ENCODE data around the gene TMEM115.
A peak's percentile ranks its signal among the peaks of the same experiment; 100 is the strongest.

TMEM115 gene

GRCh38 chr3:50331364-50331907 is 27.9 kb downstream of the TMEM115 start:
- DNase-seq (ENCODE audit: low spot score), result no peak

GRCh38 chr3:50330330-50330729 is 29.0 kb downstream of the TMEM115 start:
- DNase-seq (ENCODE audit: low spot score), result no peak

- DNase-seq (ENCODE audit: low spot score), result peak; percentile 95
Measured at GRCh38 chr3:50327943-50328691, 31.2 kb downstream of the TMEM115 start, which contains the start of gene TUSC2. TUSC2 (minus strand) TSS chr3:50328223; CDS start chr3:50328099, 124 bp downstream.

GRCh38 chr3:50327129-50327528 is 32.2 kb downstream of the TMEM115 start:
- no peak for DNase-seq (ENCODE audit: low spot score)

- no peak for DNase-seq (ENCODE audit: low spot score)
Measured at GRCh38 chr3:50326182-50326541, 33.2 kb downstream of the TMEM115 start.

GRCh38 chr3:50325497-50326181 is 33.7 kb downstream of the TMEM115 start:
- no peak for DNase-seq (ENCODE audit: low spot score)

- DNase-seq (ENCODE audit: low spot score), result no peak
Measured at GRCh38 chr3:50325113-50325480, 34.2 kb downstream of the TMEM115 start.

GRCh38 chr3:50324351-50325112 is 34.8 kb downstream of the TMEM115 start:
- DNase-seq (ENCODE audit: low spot score), result peak; percentile 78

- DNase-seq (ENCODE audit: low spot score), result no peak
Measured at GRCh38 chr3:50323614-50324199, 35.6 kb downstream of the TMEM115 start.

GRCh38 chr3:50323092-50323600 is 36.2 kb downstream of the TMEM115 start:
- DNase-seq (ENCODE audit: low spot score), result no peak

GRCh38 chr3:50322386-50323091 is 36.8 kb downstream of the TMEM115 start, which contains the start of gene HYAL2:
HYAL2 (minus strand) TSS chr3:50322745; CDS start chr3:50320489, 2,256 bp downstream.
- no peak for DNase-seq (ENCODE audit: low spot score)

- DNase-seq (ENCODE audit: low spot score), result no peak
Measured at GRCh38 chr3:50322115-50322385, 37.3 kb downstream of the TMEM115 start.

GRCh38 chr3:50321336-50322114 is 37.8 kb downstream of the TMEM115 start:
- peak; percentile 87 for DNase-seq (ENCODE audit: low spot score)

GRCh38 chr3:50320853-50321335 is 38.4 kb downstream of the TMEM115 start:
- DNase-seq (ENCODE audit: low spot score), result peak; percentile 92

GRCh38 chr3:50319894-50320625 is 39.3 kb downstream of the TMEM115 start:
- DNase-seq (ENCODE audit: low spot score), result no peak

- DNase-seq (ENCODE audit: low spot score), result no peak
Measured at GRCh38 chr3:50319181-50319893, 40.0 kb downstream of the TMEM115 start.

GRCh38 chr3:50318615-50319014 is 40.7 kb downstream of the TMEM115 start:
- no peak for DNase-seq (ENCODE audit: low spot score)

- no peak for DNase-seq (ENCODE audit: low spot score)
Measured at GRCh38 chr3:50318163-50318562, 41.2 kb downstream of the TMEM115 start.

GRCh38 chr3:50317300-50317699 is 42.0 kb downstream of the TMEM115 start:
- DNase-seq (ENCODE audit: low spot score), result peak; percentile 17

Data from iPS-NIHi11 (cell line).